ENCODE measurements around the gene TRMT1. TPM values are rescaled to one million over a fixed set of nuclear protein-coding genes. Genes with fewer than 3 reads are reported as not detected.
A peak's percentile ranks its signal among the peaks of the same experiment; 100 is the strongest.

TRMT1 gene
- polyA plus RNA-seq, 1 donor: 35.5 TPM

- Histone ChIP-seq H3K4me1 (ENCODE audit: control insufficient read depth, insufficient read depth, low read length) (no peaks in the 10 kb centered on the region), H3K4me3 (ENCODE audit: low read length) (no peak overlapping the region), H3K27me3 (ENCODE audit: control insufficient read depth, insufficient read depth, low read length) (no peaks in the 10 kb centered on the region), H3K9me3 (ENCODE audit: control insufficient read depth, low read depth, low read length) (no peaks in the 10 kb centered on the region), H3K27ac (ENCODE audit: low read length) (no peak overlapping the region), H3K36me3 (ENCODE audit: control insufficient read depth, insufficient read depth, low read length) (peaks cover 37% of the 10 kb centered on the region)
- no CpG with 5 or more reads among the region's 15 CpGs for WGBS (ENCODE audit: insufficient coverage, low lambda C conversion rate)
- DNase-seq: no peak
Observed at GRCh38 chr19:13110099-13110610, 6.4 kb downstream of the TRMT1 start.

- no peak for DNase-seq
- no CpG with 5 or more reads among the region's 30 CpGs for WGBS (ENCODE audit: insufficient coverage, low lambda C conversion rate)
- H3K4me3 ChIP-seq (ENCODE audit: low read length): no peak overlapping the region
- H3K36me3 ChIP-seq (ENCODE audit: control insufficient read depth, insufficient read depth, low read length): peaks cover 34% of the 10 kb centered on the region
- no peaks in the 10 kb centered on the region for H3K4me1 ChIP-seq (ENCODE audit: control insufficient read depth, insufficient read depth, low read length)
- peaks cover under 1% of the 10 kb centered on the region for H3K9me3 ChIP-seq (ENCODE audit: control insufficient read depth, low read depth, low read length)
- H3K27me3 ChIP-seq (ENCODE audit: control insufficient read depth, insufficient read depth, low read length): no peaks in the 10 kb centered on the region
- no peak overlapping the region for H3K27ac ChIP-seq (ENCODE audit: low read length)
Observed at GRCh38 chr19:13109361-13110098, 7.0 kb downstream of the TRMT1 start.

- Histone ChIP-seq H3K4me3 (ENCODE audit: low read length) (no peak overlapping the region), H3K27me3 (ENCODE audit: control insufficient read depth, insufficient read depth, low read length) (peaks cover 30% of the 10 kb centered on the region), H3K27ac (ENCODE audit: low read length) (no peak overlapping the region), H3K4me1 (ENCODE audit: control insufficient read depth, insufficient read depth, low read length) (peaks cover 10% of the 10 kb centered on the region), H3K36me3 (ENCODE audit: control insufficient read depth, insufficient read depth, low read length) (peaks cover 18% of the 10 kb centered on the region), H3K9me3 (ENCODE audit: control insufficient read depth, low read depth, low read length) (peaks cover 3% of the 10 kb centered on the region)
- WGBS (ENCODE audit: insufficient coverage, low lambda C conversion rate): no CpG with 5 or more reads among the region's 29 CpGs
- no peak for DNase-seq
Observed at GRCh38 chr19:13104848-13105711, 11.5 kb downstream of the TRMT1 start.

GRCh38 chr19:13104360-13104847 is 12.1 kb downstream of the TRMT1 start:
- peaks cover 12% of the 10 kb centered on the region for H3K36me3 ChIP-seq (ENCODE audit: control insufficient read depth, insufficient read depth, low read length)
- no peak overlapping the region for H3K27ac ChIP-seq (ENCODE audit: low read length)
- DNase-seq: no peak
- peaks cover 37% of the 10 kb centered on the region for H3K27me3 ChIP-seq (ENCODE audit: control insufficient read depth, insufficient read depth, low read length)
- peaks cover 13% of the 10 kb centered on the region for H3K4me1 ChIP-seq (ENCODE audit: control insufficient read depth, insufficient read depth, low read length)
- H3K4me3 ChIP-seq (ENCODE audit: low read length): no peak overlapping the region
- no CpG with 5 or more reads among the region's 33 CpGs for WGBS (ENCODE audit: insufficient coverage, low lambda C conversion rate)
- H3K9me3 ChIP-seq (ENCODE audit: control insufficient read depth, low read depth, low read length): peaks cover 5% of the 10 kb centered on the region

- H3K36me3 ChIP-seq (ENCODE audit: control insufficient read depth, insufficient read depth, low read length): peaks cover 5% of the 10 kb centered on the region
- no peak for DNase-seq
Observed at GRCh38 chr19:13103581-13104359, 12.8 kb downstream of the TRMT1 start.

GRCh38 chr19:13102666-13103580 is 13.6 kb downstream of the TRMT1 start, which contains the start of gene LYL1:
Gene LYL1 (minus strand): TSS chr19:13102858. CDS start chr19:13101171, 1,687 bp downstream.
- peaks cover 21% of the 10 kb centered on the region for H3K4me1 ChIP-seq (ENCODE audit: control insufficient read depth, insufficient read depth, low read length)

More at GRCh38 chr19:13103581-13104359, 12.8 kb downstream of the TRMT1 start:
- peaks cover 42% of the 10 kb centered on the region for H3K27me3 ChIP-seq (ENCODE audit: control insufficient read depth, insufficient read depth, low read length)
- no peak overlapping the region for H3K27ac ChIP-seq (ENCODE audit: low read length)
- H3K9me3 ChIP-seq (ENCODE audit: control insufficient read depth, low read depth, low read length): peaks cover 10% of the 10 kb centered on the region
- WGBS (ENCODE audit: insufficient coverage, low lambda C conversion rate): no CpG with 5 or more reads among the region's 13 CpGs
- H3K4me1 ChIP-seq (ENCODE audit: control insufficient read depth, insufficient read depth, low read length): peaks cover 17% of the 10 kb centered on the region
- no peak overlapping the region for H3K4me3 ChIP-seq (ENCODE audit: low read length)

GRCh38 chr19:13102416-13102665 is 14.2 kb downstream of the TRMT1 start:
- peaks cover 12% of the 10 kb centered on the region for H3K9me3 ChIP-seq (ENCODE audit: control insufficient read depth, low read depth, low read length)
- DNase-seq: no peak
- peaks cover 1% of the 10 kb centered on the region for H3K36me3 ChIP-seq (ENCODE audit: control insufficient read depth, insufficient read depth, low read length)
- peak overlapping the region; percentile 23 for H3K4me3 ChIP-seq (ENCODE audit: low read length)
- WGBS (ENCODE audit: insufficient coverage, low lambda C conversion rate): no CpG with 5 or more reads among the region's 7 CpGs
- peaks cover 55% of the 10 kb centered on the region for H3K27me3 ChIP-seq (ENCODE audit: control insufficient read depth, insufficient read depth, low read length)
- peaks cover 24% of the 10 kb centered on the region for H3K4me1 ChIP-seq (ENCODE audit: control insufficient read depth, insufficient read depth, low read length)
- H3K27ac ChIP-seq (ENCODE audit: low read length): no peak overlapping the region

More at GRCh38 chr19:13102666-13103580, 13.6 kb downstream of the TRMT1 start, which contains the start of gene LYL1:
- Histone ChIP-seq H3K27ac (ENCODE audit: low read length) (no peak within 1 kb of the TSS), H3K27me3 (ENCODE audit: control insufficient read depth, insufficient read depth, low read length) (peaks cover 49% of the 10 kb centered on the region), H3K36me3 (ENCODE audit: control insufficient read depth, insufficient read depth, low read length) (peaks cover 5% of the 10 kb centered on the region), H3K9me3 (ENCODE audit: control insufficient read depth, low read depth, low read length) (peaks cover 12% of the 10 kb centered on the region), H3K4me3 (ENCODE audit: low read length) (peak within 1 kb of the TSS; percentile 23)
- DNase-seq: peak; percentile 55 to 57
- WGBS (ENCODE audit: insufficient coverage, low lambda C conversion rate): no CpG with 5 or more reads among the region's 47 CpGs

GRCh38 chr19:13101590-13102415 is 14.7 kb downstream of the TRMT1 start:
- WGBS (ENCODE audit: insufficient coverage, low lambda C conversion rate): no CpG with 5 or more reads among the region's 7 CpGs
- Histone ChIP-seq H3K9me3 (ENCODE audit: control insufficient read depth, low read depth, low read length) (peaks cover 12% of the 10 kb centered on the region), H3K4me3 (ENCODE audit: low read length) (peak overlapping the region; percentile 23), H3K4me1 (ENCODE audit: control insufficient read depth, insufficient read depth, low read length) (peaks cover 24% of the 10 kb centered on the region), H3K36me3 (ENCODE audit: control insufficient read depth, insufficient read depth, low read length) (no peaks in the 10 kb centered on the region), H3K27ac (ENCODE audit: low read length) (no peak overlapping the region), H3K27me3 (ENCODE audit: control insufficient read depth, insufficient read depth, low read length) (peaks cover 61% of the 10 kb centered on the region)
- DNase-seq: no peak
